Heart left ventricle (tissue), 13 donors: ENCODE measurements around the gene RACK1.

Experiments used
- POLR2A ChIP-seq, 2 donors: fragments of 450-650 bp; IDR thresholded peaks; one replicate each; pipeline ENCODE4 v1.6.1; 2017; ENCODE audit warnings: antibody characterized with exemption in 2 of 2, mild to moderate bottlenecking in 2 of 2, moderate library complexity in 2 of 2
- TF ChIP-seq, protein P1 (sequence below), 12 donors: fragments of 200-600 bp; sonication (generic) in 4 of 12; IDR thresholded peaks; one replicate each; pipeline versions ENCODE4 v1.5.0 to v1.8.0; 2018 to 2022; ENCODE audit warnings: antibody characterized with exemption in 12 of 12, mild to moderate bottlenecking in 5 of 12
- donor health status: ischemic (EF 13 %, LVEDD 7.1; RV severe dilation, severe dysfunction).
- donor health status: DM: no; HTN: yes; CAD: no.
- donor health status: DM: no; HTN: no; CAD: no.
- donor health status: ischemic (EF 25% LVEDD 6.9; RV normal size, moderate dysfunction).
- donor health status: ischemic (EF 25% LVEDD 5.7; RV mildly dilated, moderate dysfunction).
- donor health status: ischemic (EF 35%, LVEDD 5.7; RV mildly dilated, moderate dysfunction).
- donor health status: nonischemic (EF 11% LVEDD 7.7; RV severe dilation, severe dysfunction).
- donor health status: DM: yes; HTN: yes; CAD: no.
- donor health status: PGD.
- donor health status: ischemic (EF 29% LVEDD 5.4; RV normal size, mild dysfunction).
- donor health status: nonischemic (EF 23%, LVEDD 6.1; RV moderate dilation, normal function).

DNA sequence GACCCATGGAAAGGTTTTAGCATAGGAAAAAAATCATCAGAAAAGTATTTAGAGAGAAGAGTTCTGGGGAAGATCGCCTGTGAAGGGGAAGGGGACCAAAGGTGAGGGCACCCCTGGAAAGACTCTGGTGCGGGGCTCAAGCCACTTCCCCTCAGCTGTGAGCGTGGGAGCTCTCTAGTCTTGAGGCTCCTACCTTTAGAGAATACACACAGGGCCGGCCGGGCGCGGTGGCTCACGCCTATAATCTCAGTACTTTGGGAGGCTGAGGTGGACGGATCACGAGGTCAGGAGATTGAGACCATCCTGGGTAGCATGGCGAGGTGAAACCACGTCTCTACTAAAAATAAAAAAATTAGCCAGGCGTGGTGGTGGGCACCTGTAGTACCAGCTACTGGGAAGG is 13.7 kb downstream of the RACK1 start:
- no peak for TF ChIP-seq POLR2A (IDR thresholded peaks at IDR 0.05)
- TF ChIP-seq, protein P1, sequence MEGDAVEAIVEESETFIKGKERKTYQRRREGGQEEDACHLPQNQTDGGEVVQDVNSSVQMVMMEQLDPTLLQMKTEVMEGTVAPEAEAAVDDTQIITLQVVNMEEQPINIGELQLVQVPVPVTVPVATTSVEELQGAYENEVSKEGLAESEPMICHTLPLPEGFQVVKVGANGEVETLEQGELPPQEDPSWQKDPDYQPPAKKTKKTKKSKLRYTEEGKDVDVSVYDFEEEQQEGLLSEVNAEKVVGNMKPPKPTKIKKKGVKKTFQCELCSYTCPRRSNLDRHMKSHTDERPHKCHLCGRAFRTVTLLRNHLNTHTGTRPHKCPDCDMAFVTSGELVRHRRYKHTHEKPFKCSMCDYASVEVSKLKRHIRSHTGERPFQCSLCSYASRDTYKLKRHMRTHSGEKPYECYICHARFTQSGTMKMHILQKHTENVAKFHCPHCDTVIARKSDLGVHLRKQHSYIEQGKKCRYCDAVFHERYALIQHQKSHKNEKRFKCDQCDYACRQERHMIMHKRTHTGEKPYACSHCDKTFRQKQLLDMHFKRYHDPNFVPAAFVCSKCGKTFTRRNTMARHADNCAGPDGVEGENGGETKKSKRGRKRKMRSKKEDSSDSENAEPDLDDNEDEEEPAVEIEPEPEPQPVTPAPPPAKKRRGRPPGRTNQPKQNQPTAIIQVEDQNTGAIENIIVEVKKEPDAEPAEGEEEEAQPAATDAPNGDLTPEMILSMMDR (IDR thresholded peaks at IDR 0.05), result no peak
